Fibroblast of peridontal ligament (primary cell): Measurements from ENCODE around the gene EFCAB12.
"Not testable (repeated sequence)": the region's sequence is repeated elsewhere in the genome, so short reads cannot be mapped to it uniquely, and the experiment has no call there.

Source experiments
- DNase-seq: peaks from one replicate; pipeline ENCODE4 v3.0.0-alpha.2; 2010; ENCODE audit errors: extremely low read depth

Gene EFCAB12

DNA sequence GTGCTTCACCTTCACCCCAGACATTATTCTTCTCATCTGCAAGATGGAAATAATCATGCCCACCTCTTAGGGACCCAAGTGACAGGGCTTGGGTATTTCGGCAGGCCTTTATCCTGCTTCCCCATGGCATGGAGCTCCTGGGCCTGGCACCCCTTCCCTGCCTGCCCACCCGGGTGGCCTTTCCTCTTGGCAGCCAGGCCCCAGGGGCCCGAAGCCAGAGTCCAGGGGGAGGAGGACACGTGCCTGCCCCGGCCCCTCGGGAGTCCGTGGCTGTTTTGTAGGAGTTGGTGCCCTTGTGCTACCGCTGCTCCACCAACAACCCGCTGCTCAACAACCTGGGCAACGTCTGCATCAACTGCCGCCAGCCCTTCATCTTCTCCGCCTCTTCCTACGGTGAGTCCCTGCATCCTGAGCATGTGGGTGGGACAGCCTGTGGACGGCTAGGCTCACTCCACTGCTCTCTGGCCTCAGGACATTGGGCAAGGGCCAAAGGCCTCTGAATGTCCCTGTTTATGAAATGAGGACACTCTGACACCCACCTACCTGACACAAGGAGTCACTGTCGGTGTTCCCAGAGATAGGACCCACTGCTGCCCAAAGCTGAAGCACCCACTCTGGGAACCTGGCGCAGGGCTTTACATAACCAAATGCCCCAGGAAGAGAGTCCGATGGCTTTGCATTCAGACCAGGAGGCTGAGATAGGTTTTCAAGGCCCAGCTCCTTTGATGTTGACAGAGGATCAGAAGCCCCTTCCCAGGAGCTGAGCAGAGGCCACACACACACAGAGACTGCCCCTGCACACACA lies 34.5 kb downstream of the EFCAB12 start:
- DNase-seq = not testable (repeated sequence)

DNA sequence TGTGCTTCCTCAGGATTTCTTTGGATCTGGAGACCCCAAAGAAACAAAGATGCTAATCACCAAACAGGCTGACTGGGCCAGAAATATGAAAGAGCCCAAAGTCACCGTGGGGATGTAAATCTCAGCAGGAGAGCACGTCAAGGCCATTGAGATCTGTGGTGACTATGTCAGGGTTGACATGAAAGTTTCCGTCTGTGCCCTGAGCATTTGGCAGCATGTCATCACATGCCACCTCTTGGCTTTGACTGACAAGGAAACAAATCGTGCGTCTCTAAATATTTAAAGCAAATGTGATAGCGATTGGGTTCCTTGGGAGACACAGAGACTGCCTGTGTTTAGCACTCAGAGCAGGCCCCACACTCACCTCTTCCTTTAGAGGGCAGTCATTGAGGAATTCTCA lies 35.2 kb downstream of the EFCAB12 start:
- no peak for DNase-seq

DNA sequence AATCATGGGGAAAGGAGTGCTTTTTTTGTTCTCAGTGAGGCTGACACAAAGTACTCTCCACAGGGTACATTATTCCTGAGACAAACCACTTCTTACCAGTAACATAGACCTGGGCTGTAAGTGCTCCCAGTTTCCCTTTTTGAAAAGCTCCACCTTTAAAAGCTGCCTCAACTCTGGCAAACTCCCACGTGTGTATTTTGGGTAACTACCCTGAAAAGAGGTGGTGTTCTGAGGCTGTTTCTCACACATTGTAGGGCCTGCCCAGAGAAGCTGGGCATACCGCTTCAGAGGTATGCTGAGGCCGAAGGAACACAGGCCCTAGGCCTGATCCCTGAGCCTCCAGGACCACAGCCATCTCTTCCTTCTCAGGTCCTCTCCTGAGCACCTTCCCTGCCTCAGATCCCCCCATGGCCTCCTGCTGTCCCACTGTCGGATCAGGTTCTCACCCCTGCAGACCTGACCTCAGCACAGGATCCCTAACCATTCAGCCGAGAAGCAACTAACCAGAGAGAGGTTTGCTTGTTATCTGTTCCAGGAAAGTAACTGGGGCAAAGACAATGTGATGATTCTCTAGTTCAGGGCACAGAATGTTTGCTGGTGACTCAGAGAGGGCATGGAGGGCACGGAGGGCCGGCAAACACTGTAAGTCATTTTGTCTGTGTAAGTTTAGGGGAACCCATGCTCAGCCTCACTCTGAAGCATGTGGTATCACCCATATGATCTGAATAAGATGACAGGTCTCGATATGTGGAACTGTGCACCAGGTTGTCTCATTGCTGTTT lies 36.1 kb downstream of the EFCAB12 start:
- DNase-seq = not testable (repeated sequence)

DNA sequence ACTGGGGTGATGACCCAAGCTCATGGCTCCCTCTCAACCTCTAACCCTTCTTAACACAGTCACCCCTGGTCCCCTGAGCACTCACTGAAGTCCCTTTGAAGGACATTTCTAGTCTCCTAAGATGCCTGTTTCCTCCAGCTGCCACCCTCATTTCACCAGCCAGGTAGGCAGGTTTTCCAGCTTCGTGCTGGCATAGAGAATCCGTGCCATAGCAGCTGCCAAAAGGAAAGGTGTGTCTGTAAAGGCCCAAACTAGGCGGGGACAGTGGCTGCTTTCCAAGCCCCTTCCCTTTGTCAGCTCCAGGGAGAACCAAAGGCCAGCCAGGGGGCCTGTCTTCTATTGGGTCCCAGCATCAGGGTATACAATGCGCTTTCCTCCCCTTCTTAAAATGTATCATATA lies 36.9 kb downstream of the EFCAB12 start:
- not testable (repeated sequence) for DNase-seq

DNA sequence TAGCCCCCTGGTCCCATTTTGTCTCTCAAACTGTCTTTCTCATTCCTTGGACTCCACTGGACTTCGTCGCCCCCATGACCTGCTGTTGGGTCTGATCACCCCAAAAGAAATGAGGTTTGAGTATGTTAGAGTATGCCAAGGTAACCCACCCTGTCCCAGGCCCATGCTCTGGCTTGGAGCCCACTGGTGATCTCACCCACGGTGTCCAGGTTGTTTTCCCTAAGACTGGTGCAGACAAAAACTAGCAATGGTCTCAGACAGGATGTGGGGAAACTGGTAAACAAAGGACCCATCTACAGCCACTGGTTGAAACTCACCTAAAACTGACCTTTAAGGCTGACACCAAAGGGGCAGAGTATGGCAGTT lies 38.9 kb downstream of the EFCAB12 start:
- DNase-seq = no peak

DNA sequence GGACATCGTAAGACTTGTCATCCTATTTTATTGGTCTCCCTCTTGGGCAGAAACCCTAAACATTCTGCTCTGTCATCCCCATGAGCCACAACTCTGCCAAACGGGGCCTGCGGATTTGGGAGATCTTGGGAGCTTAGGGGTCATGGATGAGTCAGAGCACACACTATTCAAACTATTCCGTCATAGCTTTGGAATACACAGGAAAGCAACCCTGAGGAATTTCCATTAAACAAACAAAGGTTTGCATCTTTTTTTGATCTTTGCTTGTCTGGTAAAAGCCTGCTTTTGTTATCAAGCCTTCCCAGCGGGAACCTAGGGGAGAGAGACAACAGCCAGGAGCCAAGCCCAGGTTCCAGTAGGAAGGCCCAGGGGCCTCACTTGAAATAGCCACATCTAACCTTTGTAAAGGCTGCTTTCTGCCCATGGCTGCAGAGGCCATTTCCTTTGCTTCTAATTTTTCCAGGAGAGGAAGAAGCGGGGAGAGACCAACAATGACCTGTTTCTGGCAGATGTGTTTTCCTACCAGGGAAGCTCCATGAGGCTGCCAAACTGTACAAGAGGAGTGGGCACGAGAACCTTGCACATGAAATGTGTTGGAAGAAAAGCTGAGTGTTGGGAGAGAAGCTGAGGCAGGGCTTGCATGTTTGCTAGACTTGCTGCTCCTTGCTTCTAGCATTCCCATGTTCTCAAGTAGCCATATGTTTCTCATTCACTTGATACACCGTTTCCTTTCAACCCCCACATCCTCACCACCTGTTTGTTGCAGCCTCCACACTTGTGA lies 39.5 kb downstream of the EFCAB12 start:
- DNase-seq = peak; percentile 77

DNA sequence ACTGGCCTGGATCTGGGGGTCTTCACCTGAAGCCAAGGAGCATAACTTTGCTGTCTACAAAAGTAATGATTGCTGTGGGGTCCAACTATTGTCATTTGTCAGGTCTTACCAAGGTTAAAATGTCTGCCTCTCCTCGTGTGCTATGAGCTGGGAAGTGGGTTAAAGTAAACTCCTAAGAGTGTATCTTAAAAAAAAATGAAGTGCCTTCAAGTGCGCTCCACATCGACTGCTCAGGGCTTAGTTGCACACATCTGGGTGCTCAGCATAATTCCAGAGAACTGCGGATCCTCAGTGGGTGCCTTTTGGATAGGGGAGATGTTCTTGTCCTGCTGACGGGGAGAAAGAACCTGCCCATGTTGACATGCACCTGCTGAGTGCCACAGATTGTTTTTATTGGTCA lies 40.9 kb downstream of the EFCAB12 start:
- no peak for DNase-seq

DNA sequence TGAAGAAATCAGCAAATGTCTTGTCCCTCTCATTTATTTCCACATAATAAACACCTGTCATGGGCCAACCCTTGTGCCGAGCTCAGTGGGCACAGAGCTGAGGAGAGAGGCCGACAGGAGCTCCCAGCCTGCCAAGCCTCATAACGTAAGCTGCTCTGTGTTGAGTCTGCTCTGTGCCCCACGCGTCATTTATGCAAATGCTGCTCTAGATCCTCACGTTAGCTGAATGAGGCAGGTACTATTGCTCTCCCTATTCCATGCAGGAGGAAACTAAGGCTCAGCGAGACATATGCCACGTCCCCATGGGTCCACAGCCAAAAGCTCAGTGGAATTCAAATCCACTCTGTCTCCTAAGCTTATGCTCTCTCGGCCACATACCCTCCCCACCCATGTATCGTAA lies 41.5 kb downstream of the EFCAB12 start:
- DNase-seq = no peak

DNA sequence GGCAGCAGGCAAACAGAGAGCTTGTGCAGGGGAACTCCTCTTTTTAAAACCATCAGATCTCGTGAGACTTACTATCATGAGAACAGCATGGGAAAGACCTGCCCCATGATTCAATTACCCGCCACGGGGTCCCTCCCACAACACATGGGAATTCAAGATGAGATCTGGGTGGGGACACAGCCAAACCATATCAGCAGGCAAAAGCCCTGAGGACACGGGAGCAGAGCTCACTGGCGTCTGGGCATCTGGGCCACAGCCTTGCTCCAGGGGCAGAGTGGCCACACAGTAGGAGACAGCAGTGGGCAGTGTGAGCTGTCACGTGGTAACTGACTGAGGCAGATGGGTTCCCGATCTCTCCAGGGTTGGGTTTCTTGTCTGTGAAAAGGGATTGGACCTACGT lies 42.9 kb downstream of the EFCAB12 start:
- DNase-seq = not testable (repeated sequence)

DNA sequence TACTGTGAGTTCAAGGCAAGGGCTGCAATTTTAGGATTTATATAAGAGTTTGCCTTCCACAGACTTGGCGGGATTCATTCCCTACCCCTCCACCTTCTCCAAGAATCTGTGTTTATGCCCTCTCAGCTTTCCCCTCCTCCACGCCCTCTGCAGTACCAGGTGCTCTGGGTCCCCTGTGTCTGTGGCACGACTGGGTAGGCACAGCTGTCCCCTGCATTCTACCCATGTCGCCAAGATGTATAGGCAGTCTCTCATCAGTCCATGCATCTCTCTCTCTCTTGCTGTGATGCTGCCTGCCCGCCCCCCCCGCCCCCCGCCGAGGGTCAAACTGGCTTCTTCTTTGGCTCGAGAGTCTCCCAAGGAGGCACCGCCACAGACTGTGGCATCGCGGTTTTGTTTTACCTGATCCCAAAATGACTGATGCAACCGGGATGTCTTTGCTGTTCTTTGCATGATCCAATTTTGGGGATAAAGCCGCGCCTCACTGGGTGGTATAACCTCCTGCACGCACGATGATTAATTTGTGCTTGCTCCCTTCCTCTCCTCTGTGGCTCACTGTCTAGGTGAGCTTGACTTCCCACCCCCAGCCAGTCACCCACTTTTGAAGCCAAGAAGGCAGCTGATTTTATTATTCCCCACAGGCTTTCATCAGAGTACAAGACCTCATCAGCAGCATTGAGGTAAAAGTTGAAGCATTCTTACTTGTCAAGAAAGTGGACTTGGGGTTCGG lies 43.7 kb downstream of the EFCAB12 start:
- DNase-seq = no peak

DNA sequence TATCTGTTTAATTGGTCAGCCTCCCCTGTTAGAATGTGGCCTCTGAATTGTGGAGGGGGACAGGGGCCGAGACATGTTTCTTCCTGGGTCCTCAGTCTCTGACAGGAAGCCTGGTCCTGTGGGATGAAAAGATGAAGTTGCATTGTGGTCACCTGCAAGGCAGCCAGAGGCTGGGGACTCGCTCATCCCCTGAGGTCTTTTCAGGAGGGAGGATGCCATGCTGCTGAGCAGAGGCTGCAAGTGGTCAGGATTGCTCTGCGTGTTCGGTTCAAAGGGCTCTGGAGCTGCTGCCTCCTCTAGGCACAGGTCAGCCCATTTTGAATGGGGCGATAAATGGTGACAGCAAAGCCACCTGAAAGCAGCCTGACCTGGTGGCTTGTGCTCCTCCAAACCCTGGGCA lies 44.3 kb downstream of the EFCAB12 start:
- not testable (repeated sequence) for DNase-seq

DNA sequence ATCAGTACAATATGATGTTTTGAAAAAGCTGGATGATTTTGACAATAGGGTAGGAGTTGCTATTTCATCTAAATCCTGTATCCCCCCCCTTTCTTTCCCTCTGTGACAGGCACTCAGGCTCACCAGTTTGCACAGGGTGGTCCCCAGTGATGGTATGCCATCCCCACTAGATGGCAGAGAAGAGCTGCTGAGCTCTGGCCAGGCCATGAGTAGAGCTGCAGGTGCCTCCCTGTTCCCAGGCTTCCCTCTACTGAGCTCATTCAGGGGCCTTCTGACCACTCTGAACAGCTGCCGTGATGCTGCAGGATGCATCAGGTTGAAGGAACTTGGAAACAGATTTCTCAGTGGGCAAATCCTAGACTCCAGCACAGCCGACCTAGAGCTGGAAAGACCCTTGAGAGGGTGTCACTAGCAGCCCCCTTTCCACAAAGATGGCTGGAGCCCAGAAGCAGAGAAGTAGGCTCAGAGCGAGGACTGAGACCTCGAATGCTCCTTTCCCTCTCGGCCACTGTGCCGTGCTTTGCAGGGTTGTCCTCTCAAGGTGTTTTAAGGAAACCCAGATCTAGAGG lies 45.1 kb downstream of the EFCAB12 start:
- DNase-seq = peak; percentile 56

DNA sequence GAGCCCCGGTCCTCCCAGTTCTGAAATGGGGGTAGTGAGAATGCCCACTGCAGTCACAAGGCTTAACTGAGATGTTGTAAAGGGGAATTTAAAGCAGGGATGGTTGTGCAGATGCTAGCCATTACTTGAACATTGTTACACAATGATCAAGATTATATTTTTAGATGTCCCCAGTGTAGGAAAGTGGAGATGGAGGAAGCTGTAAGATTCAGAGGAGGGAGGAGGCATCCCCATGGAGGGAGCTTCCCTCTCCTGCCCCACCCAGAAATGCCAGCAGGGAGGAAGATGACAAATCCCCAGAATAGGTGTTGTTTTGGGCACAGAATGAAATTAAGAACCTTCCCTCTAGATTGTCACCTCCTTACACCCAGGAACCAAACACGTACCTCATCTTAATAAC lies 46.1 kb downstream of the EFCAB12 start:
- DNase-seq = peak; percentile 35

DNA sequence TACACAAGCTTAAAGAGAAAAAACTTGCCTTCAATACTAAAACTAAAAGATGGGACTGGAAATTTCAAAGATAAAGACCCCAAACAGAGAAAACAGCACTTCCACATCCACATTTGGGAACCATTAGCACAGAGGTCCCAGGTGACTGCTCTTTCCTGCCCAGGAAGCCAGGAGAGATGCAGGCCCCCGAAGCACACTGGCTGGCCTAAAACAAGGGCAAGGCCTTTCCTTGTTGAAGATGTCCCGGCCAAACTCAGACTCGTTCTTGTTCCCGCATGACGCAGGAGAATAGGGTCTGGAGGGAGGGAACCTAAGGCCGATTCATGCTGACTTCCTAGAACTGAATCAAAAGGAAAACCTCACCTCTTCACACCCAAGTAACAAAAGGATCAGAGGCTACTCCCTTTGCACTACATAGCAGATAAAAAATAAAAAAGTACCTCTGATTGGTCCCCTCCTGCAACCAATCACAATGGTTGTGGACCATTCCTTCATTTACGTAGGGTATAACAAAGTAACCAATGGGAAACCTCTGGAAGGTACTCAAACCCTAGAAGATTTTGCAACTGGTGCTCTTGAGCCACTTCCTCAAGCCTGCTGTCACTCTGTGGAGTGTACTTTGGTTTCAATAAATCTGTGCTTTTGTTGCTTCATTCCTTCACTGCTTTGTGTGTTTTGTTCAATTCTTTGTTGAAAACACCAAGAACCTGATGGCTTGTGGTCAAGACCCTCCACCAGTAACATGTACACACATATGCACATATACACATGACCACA lies 48.7 kb downstream of the EFCAB12 start:
- DNase-seq = no peak

DNA sequence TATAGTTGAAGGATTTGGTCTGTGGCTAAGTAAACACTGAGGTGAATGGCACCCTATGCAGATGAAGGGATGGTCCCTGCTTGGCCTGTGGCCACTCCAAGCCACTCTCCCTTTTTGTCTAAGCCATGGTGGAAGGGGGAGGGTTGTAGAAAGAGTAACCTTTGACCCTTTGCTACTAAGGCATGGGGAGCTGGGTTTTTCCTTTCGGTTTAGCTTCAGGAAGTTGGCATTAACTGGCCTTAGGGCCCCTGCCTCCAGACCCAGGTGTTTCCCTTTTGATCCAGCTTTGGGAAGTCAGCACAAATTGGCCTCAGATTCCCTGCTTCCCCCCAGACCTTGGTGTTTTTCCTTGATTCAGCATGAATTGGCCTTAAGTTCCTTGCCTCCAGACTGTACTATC lies 49.5 kb downstream of the EFCAB12 start:
- DNase-seq = no peak

DNA sequence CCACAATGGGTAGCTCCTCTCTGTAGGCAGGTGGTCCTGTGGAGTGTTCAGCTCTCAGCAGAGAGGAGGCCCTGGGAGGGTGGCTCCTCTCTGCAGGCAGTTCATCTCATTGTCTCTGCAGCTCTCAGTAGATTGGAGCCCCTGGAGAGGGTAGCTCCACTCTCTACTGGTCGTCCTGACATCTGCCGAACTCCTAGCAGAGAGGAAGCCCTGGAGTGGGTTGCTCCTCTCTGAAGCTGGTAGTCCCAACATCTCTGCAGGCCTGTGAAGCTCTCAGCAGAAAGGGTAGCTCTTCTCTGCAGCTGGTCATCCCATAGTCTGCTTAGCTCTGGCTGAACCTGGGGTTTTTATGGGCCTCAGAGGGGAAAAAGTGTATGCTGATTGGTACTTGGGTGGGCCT lies 50.8 kb downstream of the EFCAB12 start:
- DNase-seq = no peak

DNA sequence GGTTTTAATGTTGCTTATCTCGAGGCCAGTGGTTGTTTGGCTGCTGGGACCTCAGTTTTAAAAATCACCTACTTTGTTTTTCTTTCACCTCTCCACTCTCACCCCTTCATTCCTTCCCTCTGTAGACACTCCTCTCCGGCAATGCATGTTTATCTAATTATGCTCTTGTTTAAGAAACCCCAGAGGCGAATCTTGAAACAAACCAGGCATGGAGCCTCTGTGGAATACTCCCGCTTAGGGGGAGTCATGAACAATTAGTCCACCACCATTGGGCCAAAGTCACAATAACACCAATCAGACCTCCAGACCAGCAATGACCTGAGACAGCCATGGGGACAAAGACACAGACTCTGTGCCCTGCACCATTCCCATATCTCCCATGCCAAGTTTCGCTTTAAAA lies 53.3 kb downstream of the EFCAB12 start:
- no peak for DNase-seq

DNA sequence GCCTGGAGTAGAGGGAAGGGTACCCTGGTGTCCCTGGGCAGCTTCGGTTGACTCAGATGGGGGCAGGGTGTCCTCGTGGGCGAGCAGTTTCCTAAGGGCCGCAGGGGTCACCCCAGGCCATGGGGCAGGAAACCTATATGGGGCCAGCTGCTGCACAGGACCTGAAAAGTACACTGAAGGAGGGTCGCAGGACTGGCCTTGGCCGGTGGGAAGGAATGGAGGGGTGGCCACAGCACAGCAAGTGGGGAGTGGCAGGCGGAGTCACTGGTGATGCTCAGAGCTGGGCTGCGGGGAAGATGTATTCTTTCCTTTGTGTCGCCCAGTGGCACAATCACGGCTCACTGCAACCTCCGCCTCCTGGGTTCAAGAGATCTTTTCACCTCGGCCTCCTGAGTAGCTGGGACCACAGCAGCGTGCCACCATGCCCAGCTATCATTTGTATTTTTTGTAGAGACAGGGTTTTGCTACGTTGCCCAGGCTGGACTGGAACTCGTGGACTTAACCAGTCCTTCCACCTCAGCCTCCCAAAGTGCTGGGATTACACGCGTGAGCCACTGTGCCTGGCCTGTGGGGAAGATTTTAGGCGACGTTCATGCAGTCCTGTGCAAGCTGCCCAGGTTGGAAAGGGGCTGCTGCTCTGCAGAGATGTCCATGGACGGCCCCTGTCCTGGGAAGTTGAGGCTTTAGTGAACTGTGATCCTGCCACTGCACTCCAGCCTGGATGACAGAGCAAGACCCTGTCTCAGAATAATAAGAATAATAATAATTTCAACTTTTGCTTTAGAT lies 57.2 kb downstream of the EFCAB12 start:
- no peak for DNase-seq

DNA sequence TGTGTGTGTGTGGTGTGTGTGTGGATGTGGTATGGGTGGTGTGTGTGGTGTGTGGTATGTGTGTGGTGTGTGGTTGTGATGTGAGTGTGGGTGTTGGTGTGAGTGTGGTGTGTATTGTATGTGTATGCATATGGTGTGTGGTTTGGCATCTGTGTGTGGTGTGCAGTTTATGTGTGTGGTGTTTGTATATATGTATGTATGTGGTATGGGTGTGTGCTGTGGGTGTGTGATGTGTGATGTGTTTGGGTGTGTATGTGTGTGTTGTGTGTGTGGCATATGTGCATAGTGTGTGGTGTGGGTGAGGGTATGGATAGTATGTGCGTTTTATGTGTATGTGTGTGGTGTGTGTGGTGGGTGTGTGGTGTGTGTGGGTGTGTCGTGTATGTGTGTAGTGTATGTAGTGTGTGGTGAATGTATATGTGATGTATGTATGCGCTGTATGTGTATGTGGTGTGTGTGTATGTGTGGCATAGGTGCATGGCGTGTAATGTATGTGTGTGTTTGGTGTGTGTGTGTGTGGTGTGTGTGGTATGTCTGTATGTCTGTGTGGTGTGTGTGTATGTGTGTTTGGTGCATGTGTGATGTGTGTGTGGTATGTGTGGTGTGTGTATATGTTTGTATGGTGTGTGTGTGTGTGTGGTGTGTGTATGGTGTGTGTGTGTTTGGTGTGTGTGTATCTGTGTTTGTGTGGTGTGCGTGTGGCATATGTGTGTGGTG lies 58.0 kb downstream of the EFCAB12 start:
- no peak for DNase-seq
